ENCODE data around the gene MRPL17.

Gene MRPL17

DNA sequence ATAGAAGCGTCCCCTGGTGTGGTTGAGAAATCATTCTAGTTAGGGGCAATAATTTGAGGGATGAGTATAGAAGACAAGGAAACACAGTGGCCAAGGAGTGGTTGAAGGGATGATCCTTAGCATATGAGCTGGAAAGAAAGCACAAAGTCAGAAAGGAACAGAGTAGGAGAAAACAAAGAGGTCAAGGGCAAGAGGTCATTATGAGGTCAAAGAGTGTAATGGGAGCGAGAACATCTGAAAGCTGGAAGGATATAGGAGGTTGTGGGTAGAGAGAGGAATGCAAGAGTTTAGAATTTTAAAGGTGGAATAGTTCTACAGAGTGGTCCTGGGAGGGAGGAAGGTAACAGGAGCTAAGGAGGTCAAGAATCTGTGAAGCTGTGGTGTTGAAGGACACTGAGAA, 29.5 kb downstream of the MRPL17 start:
- DNase-seq: no peak

DNA sequence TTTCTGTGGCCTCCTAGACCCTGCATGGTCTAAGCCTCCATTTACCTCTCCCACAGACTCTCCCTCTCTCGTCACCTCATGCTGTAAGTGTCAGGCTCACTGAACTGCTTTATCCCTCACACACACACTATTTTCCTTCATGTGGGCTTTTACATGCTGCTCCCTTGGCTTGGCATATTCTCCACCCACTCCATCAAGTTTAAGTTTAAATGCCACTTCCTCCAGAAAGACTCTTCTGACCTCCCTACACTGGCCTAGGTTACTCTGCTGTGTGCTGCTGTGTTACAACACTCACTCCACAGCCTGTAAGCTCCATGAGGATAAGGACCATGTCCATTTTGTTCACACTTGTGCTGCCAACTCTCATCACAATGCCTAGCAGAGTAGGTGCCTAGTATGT, 30.0 kb downstream of the MRPL17 start:
- no peak for DNase-seq

DNA sequence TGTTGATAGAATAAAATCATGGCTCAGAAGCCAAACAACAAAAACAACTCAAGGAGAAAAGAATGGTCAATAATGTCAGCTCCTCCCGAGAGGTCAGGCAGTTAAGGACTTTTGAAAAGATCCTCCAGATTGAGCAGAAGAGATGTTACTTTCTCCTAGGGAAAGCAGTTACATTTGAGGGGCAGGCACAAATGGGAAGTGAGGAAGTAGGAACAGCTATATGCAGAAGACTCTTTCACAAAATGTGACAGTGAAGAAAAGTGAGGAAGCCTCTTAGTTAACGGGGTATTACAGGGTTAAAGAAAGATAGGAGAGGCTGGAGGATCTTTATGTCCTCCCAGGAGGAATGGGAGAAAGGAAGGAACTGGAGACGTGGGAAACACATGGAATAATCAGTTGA, 31.0 kb downstream of the MRPL17 start:
- no peak for DNase-seq

DNA sequence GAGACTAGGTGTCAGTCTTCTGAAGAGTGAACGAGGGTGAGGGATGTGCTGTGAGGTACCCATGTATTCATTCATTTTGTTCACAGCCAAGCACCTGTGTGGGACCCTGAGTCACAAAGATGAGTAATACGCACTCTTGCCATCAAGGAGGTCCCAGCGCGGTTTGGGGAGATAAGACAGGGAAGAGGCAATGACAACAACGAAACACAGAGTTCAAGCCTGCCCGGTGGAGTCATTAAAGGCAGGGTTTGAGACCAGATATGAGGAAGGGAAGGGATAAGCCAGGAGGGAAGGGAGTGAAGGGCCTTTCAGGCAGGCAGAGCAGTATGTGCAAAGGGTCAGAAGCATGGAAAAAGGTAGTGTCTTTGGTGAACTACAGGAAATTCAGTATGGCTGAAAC, 32.2 kb downstream of the MRPL17 start:
- DNase-seq: no peak

DNA sequence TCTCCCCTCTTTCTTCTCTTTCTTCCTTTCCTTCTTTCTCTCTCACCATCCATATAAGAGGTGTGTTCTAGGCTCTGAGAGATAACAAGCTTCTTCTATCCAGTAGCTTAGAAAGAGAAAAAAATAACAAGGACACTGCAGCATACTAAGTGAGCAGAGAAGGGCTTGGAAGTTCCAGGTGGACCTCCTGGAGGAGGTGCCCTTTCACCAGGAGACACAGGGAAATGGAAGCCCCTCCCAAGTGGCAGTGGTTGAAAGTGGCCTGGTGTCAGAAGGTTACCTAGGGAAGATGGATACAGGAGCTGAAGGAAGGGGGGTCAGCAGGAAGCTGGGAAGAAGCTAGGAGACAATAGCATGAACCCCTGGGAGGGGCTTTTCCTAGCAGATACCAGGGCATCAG, 33.0 kb downstream of the MRPL17 start:
- no peak for DNase-seq

DNA sequence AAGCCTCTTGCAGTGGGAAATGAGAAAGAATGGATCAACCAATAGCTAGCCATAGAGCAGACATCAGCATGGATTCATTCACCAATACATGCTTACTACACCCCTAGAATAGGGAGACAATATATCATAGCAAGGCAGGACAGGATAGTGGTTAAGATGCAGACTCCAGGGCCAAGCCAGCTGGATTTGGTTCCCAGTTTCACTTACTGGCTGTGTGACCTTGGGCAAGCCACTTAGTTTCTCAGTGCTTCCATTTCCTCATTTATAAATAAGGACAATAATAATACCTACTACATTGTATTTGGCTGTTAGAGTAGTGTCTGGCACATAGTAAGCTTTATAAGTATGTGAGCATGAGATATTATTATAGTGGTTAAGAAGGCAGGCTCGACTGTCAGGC, 34.6 kb downstream of the MRPL17 start:
- no peak for DNase-seq

DNA sequence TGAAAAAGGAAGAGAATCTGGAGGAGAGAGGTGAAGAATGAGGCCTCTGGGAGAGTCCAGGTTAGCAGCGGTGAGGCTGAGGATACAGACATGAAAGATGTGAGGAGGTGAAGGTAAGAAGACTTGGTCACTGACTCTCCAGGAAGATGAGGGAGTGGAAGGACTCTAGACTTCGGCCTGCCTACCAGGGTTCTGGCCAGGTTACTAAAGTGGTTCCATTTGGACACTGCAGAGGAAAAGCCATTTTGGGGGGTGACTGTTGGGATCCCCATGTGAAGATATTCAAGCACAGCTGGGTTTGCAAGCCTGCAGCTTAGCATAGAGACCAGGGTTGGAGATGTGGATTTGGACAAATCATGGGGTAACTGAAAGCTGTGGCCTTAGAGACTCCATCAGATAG, 35.3 kb downstream of the MRPL17 start:
- DNase-seq: no peak

DNA sequence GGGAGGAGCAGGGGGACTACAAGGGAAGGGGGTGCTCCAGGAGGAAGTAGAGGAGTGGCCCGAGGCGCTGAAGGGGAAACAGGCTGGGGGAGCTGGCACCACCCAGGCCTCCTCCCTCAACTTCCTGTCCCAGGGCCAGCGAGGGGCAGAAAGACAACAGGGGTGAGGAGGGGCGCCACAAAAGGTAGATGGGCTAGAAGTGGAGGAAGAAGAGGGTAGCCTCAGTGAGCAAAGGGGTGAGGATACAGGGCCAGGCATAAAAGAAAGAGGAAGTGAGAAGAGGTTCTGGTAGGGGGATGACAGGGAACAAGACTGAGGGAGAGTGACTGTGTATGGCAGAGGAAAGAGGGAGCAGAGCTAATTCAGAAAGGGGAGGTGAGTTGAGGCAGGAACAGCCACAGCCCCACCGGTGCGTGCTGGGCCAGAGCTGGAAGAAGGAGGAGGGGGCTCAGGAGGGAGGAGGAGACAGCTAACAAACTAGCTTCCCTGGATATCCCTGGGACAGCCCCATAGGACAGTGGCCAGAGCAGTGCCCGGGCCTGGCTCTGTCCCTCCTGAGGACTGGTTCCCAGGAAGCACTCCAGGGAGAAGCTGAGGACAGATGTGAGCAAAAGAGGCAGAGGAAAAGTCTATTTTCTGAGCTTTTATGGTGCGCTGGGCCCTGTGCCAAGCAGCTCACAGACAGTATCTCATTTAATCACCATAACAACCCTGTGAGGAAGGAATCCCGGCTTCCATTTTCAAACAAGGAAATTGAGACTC, 36.0 kb downstream of the MRPL17 start:
- no peak for DNase-seq

DNA sequence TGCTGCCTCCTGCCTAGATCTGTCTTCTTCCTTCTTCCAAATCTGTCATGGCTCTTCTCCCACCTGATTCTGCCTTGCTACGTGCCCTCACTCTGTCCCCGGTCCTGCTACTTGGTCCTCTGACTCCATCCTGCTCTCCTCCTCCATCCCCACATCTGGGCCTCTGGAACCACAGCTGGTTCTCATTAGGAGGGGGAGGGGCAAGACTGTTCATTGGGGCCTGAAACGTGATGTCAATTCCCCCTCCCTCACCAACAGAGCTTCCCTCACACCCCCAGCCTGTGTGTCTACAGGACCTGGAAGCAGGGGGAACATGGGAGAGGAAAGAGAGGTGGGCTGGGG, 36.6 kb downstream of the MRPL17 start:
- DNase-seq: no peak

DNA sequence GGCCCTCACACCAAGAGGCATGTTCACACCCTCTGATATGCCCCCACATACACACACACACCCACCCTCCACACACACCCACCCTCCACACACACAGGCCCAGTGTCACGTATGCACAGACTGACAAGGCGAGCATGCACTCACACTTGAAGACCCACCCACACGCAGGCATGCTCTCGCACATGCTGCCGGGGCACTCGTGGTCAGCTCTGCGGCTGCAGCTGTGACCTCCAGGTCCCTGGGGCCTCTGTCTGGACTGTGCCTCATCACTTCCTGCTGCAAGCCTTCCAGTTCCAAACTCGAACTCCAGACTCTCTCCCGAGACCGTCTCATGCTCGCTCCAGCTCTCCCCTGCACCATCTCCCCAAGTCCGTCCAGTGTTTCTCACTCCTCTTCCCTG, 37.1 kb downstream of the MRPL17 start:
- no peak for DNase-seq

DNA sequence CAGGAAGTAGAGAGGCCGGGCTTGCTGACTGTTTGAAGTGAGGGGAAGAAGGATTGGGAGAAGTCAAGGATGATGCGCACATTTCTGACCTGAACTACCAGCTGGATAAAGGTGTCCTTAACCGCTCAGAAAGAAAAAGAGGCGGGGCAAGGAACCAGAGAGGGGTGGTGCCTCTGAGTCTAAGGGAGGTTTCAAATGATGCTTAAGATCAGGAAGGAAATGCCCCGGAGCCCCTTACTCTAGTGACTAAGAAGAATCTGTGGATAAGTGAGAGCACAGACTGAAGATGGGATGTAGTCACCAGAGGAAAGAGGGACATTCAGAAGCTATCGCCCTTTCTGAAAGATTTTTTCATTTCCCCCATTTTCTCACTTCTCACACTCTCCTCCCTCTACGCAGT, 40.2 kb downstream of the MRPL17 start:
- DNase-seq: no peak

DNA sequence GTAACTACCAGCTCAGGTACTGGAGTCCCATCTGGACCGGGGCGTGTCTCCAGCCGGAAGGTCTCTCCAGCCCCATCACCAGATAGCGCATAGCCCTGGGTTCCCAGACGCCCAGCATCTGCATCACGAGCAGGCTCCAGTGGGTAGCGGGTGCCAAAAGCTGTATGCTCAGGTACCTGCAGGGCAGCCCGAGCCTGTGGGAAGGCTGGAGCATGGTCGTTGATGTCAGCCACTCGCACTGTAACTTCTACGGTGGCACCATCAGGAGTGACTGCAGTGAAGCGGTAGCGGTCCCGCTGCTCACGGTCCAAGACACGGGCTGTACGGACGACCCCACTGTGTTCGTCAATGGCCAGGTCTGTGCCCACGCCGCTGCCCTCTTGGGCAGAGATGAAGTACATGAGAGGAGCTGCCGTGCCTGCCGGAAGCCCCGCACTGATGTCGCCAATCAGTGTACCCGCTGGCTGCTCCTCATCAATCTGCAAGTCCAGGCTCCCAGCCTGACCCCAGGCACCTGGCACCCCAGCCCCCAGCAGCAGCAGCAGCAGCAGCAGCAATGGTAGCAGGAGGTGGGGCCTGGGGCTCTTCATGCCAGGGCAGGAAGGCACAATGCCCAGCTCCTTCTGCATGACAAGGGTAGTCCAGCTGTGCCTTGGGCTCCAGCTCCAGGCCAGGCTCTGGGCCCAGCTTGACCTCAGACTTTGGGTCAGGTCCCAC, 42.0 kb downstream of the MRPL17 start:
- DNase-seq: no peak

DNA sequence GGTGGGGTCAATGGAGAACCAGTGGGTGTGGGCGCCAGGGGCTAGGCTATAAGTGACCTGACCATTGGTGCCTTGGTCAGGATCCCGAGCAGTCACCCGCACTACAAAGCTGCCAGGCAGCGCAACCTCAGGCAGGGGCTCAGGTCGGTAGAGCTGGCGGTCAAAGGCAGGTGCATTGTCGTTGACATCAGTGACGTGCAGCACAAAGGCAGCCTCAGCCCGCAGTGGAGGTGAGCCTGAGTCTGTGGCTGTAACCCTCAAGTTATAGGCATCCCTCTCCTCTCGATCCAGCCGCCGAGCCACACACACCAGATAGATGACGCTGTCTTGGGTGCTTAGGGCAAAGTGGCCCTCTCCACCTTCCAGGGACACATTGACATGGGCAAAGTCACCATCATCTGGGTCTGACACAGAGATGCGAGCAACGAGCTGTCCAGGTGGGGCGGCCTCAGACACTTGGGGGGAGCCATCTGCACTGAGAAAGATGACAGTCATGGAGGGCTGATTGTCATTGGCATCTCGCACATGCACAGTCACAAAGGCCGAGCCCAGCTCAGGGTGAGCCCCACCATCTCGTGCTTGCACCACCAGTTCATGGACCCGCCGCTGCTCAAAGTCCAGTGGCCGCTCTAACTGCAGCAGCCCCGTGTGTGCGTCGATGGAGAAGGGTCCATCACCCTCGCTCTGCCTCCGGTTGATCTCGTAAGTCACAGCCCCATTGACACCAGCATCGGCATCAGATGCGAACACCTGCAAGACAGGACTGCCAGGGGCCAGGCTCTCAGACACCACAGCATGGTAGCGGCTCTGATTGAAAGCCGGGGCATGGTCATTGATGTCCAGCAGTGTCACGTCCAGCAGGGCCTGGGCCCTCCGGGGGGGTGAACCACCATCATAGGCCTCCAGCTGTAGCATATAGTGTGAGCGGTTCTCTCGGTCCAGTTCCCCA, 42.8 kb downstream of the MRPL17 start:
- no peak for DNase-seq

DNA sequence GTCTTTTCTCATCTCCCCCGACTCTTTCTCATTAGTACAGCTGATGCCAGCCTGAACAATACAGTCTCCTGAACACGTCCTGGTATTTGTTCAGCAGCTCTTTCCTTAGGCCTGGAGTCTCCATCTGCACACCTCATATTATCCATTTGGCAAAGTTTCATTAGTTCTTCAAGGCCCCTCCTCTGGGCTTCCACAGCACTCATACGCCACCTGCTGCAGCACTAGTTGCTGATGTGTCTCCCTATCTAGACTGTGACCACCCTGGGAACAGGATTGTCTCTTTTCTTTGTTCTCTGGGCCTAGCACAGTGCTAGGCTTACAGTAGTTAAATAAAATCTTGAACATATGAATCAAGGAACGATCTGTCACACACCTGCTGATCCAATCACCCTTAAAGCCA, 44.7 kb downstream of the MRPL17 start:
- no peak for DNase-seq

DNA sequence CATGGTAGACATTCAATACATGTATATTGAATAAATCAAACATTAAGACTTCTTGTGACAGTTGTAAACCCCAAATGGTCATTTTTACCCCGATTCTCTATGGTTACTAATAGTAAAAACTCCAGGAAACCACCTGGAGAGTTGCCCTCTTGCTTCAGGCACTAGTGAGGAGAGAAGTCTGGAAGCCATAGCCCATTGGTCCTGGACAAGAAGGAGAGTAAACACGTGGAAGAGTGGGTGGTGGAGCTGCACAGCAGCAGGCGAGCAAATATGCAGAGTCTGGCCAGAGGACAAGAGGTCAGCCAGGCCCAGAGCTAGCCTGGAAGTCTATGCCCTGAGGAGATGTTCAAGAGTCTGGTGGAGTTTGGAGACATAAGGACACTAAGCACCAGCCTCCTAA, 45.3 kb downstream of the MRPL17 start:
- no peak for DNase-seq

DNA sequence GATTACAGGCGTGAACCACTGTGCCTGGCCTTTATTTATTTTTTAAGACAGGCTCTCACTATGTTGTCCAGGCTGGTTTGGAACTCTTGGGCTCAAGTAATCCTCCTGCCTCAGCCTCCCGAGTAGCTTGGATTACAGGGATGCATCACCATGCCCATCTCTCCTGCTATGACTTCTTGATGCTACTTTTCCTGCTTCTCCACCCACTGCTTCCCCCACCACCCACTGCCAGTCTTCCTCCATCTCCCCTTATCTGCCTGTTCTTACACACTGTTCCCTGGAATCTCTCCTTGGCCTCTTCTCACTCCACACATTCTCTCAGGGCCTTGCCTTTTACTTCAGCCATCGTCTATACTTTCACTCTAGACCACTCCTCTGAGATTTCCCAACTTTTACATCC, 46.7 kb downstream of the MRPL17 start:
- no peak for DNase-seq

DNA sequence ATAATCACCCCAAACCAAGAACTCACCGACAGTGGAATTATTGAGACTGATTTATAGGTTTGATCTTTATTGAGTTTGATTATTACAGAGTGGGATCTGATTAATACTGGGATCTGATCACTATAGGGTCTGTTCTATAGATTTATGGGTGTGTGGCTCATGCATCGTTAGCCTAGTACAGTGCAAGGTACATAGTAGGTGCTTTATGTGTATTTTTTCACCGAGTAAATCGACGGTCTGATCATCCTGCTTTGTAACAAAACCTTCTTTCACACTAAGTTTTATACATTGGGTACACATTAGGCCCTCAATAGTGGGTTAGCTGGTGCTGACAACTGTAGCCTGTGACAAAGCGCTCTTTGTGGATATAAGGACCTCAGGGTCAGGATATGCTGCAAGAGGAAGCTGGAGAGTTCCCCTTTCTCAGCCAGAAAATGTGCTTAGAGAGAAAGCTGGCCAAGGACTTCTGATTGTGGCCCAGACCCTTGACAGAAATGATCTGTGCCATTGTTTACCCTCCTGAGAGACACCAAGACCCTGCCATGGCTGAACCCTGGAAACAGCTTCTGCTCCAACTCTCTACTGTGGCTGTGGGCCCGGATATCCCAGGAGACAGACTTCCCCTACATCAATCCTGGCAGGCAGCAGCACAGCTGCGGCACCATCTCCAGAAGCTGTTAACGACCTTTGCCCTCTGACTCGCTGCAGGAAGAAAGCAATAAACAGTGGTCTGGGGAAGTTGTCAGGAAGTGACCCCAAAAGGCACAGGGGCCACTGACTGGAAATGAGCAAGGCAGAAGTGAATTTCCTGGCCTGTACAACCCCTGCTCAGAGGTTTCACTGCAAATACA, 47.8 kb downstream of the MRPL17 start:
- DNase-seq: no peak

DNA sequence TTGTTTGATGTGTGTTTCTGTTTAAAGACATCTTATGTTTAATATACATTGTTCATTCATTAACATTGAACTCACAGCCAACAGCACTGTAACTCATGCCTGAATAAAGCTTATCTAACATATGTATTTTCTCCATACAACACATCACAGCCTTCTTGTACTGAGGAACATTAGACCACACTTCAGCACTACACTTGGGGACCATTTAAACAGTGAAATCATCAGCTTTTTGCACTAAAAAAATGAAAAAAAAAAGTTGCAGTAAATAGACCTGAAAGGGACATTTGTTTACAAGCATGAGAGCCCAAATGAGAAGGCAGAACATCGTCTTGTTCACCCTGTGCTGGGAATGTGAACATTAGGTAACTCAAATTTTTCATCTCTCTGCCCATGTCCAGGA, 48.6 kb downstream of the MRPL17 start:
- no peak for DNase-seq

DNA sequence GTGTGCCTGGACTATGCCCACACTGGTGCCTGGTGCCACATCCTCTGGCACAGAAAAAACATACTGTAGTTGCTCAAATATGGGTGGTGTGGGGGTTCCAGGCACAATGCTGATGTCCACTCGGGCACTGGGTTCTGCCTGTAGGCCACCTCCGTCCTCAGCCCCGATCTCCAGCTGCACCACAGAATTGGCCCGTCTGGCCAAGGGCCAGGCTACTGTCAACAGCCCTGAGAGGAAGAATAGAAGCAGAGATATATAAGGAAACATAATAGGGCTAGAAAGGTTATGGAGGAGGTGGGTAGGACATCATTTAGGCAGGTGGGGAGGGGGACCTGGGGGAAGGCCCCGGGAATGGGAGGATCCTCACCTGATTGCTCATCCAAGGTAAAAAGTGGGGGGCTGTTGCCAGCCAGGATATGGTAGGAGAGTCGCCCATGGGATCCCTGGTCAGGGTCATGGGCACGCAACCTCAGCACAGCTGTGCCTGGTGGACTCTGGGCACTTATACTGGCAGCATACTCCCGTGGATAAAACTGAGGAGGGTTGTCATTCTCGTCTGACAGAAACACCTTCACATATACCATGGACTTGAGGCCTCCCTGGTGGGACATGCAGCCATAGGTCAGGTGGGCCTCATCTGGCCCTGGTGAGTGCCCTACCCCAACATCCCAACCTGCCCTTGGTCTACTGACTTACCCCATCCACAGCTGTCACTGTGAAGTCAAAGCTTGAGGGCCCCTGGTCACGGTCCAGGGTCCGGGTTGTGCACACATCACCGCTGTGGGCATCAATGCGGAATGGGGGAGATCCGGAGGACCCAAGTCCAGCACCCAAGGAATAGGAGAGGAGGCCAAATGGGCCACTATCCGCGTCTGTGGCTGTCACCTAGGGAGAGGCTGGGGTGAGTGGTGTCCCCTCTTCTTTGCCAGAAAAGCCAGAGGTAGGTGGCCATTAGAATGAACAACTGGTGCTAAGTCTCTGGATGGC, 49.4 kb downstream of the MRPL17 start:
- no peak for DNase-seq

DNA sequence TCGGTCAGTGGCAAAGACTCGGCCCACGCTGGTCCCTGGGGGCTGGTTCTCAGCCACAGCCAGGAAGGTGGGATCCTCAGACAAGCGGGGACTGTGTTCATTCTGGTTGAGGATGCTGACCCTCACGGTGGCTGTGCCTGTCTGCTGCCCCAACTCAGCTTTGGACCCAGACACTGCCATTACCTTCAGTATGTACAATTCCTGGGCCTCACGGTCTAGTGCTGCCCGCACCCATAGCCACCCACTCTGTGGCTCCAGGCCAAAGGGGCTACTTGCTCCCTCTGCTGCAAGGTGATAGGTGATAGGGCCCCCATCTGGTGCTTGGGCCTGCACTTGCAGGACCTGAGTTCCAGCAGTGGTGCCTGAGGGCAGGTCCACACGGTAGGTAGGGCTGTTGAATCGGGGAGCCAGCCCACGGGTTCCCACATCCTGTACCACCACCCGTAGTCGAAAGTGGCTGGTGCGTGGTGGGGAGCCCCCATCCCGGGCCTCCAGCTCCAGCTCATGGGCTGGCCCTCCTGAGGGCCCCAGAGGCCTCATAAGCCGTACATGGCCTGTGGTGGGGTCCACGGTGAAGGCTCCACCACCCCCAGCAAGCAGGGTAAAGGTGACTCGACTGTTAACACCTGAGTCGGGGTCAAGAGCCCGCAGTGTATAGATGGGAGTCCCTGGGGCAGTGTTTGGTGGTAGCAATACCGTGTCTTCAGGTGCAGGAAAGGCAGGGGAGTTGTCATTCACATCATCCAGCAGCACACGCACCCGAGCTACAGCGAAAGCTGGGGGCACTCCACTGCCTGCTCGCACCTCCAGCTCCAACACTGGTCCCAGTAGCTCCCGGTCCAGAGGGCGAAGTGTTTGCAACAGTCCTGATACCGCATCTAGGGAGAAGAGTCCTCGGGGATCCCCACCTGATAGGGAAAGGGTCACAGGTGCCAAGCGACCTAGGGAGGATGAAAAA, 50.7 kb downstream of the MRPL17 start:
- DNase-seq: no peak

All from SHP77 (cell line).